Femur (tissue), 1 donor: ENCODE measurements around the gene PRELP.

ENCODE experiments used
- DNase-seq: peaks from one replicate; pipeline ENCODE4 v3.0.0-alpha.2; 2017

Gene PRELP

GRCh38 chr1:203526572-203526971, 51.0 kb downstream of the PRELP start:
- DNase-seq: no peak

- no peak for DNase-seq
These were observed 51.4 kb downstream of the PRELP start for GRCh38 chr1:203527013-203527412.

- DNase-seq: no peak
These were observed 52.5 kb downstream of the PRELP start for GRCh38 chr1:203528063-203528462.

- DNase-seq: no peak
These were observed 53.6 kb downstream of the PRELP start for GRCh38 chr1:203528976-203529835.

- DNase-seq: no peak
These were observed 55.5 kb downstream of the PRELP start for GRCh38 chr1:203531063-203531462.

- no peak for DNase-seq
These were observed 58.4 kb downstream of the PRELP start for GRCh38 chr1:203534012-203534411.

- DNase-seq: no peak
These were observed 58.9 kb downstream of the PRELP start for GRCh38 chr1:203534526-203534925.

GRCh38 chr1:203536575-203536974, 61.0 kb downstream of the PRELP start:
- DNase-seq: no peak

GRCh38 chr1:203536980-203537455, 61.4 kb downstream of the PRELP start:
- DNase-seq: no peak

- DNase-seq: no peak
These were observed 62.3 kb downstream of the PRELP start for GRCh38 chr1:203537806-203538464.

GRCh38 chr1:203538726-203539125, 63.1 kb downstream of the PRELP start:
- no peak for DNase-seq

GRCh38 chr1:203539831-203540546, 64.4 kb downstream of the PRELP start:
- DNase-seq: no peak
